GM12878 (cell line): ENCODE data around the gene RIOX2.

Experiments used
- BRCA1 ChIP-seq: IDR thresholded peaks from 2 replicates; pipeline ENCODE4 v1.6.1; 2011; ENCODE audit warnings: low read depth, low read length, improper control_type of control experiment
- CREB1 ChIP-seq: IDR thresholded peaks from 2 replicates; pipeline ENCODE4 v1.6.1; 2012; ENCODE audit warnings: low read depth, mild to moderate bottlenecking, inconsistent platforms
- EP300 ChIP-seq, 2 experiments: fragments of 150-350 bp in 1 of 2; IDR thresholded peaks; 2 replicates each; pipeline ENCODE4 v1.6.1; 2011 to 2012; ENCODE audit warnings: low read depth in 2 of 2, low read length in 2 of 2, borderline replicate concordance in 1 of 2, improper control_type of control experiment in 1 of 2, inconsistent platforms in 1 of 2; ENCODE audit not compliant: control insufficient read depth in 1 of 2
- FOXM1 ChIP-seq: IDR thresholded peaks from 2 replicates; pipeline ENCODE4 v1.6.1; 2012; ENCODE audit warnings: low read depth, mild to moderate bottlenecking, inconsistent platforms, low read length, moderate library complexity
- MAX ChIP-seq: IDR thresholded peaks from 2 replicates; pipeline ENCODE4 v1.6.1; 2012; ENCODE audit warnings: low read depth, low read length, improper control_type of control experiment
- POLR2AphosphoS2 ChIP-seq: IDR thresholded peaks from 2 replicates; pipeline ENCODE4 v1.6.1; 2011; ENCODE audit warnings: low read depth, mild to moderate bottlenecking, low read length, improper control_type of control experiment, moderate library complexity
- POLR2AphosphoS5 ChIP-seq: IDR thresholded peaks from 2 replicates; pipeline ENCODE4 v1.6.1; 2011; ENCODE audit warnings: mild to moderate bottlenecking, low read length, inconsistent platforms
- RAD51 ChIP-seq: fragments of 450-650 bp; IDR thresholded peaks from 2 replicates; pipeline ENCODE4 v1.6.1; 2016; ENCODE audit warnings: moderate library complexity, mild to moderate bottlenecking, inconsistent platforms
- REST ChIP-seq: IDR thresholded peaks from 2 replicates; pipeline ENCODE4 v1.6.1; 2012; ENCODE audit warnings: mild to moderate bottlenecking, low read depth, low read length
- SIN3A ChIP-seq: IDR thresholded peaks from 2 replicates; pipeline ENCODE4 v1.6.1; 2012; ENCODE audit warnings: low read depth, low read length, improper control_type of control experiment
- TF ChIP-seq, protein P1 (sequence below), 3 experiments: IDR thresholded peaks in 2 of 3; conservative IDR thresholded peaks in 1 of 3; 2 replicates each; pipeline ENCODE4 v1.5.1; 2011; ENCODE audit warnings: low read depth in 3 of 3, low read length in 3 of 3, mild to moderate bottlenecking in 3 of 3, control low read depth in 2 of 3, moderate library complexity in 2 of 3, inconsistent platforms in 1 of 3, mixed read lengths in 1 of 3; ENCODE audit not compliant: control insufficient read depth in 2 of 3, insufficient read depth in 1 of 3; ENCODE audit errors: extremely low read depth in 1 of 3
- TF ChIP-seq, protein P2 (sequence below): fragments of 450-650 bp; IDR thresholded peaks from 2 replicates; pipeline ENCODE4 v1.6.1; 2016; ENCODE audit warnings: mild to moderate bottlenecking

- TF ChIP-seq REST = no peak
- no peak for TF ChIP-seq EP300 (IDR thresholded peaks at IDR 0.05; ENCODE audit: borderline replicate concordance in 1 of 2, control insufficient read depth in 1 of 2, low read depth in 2 of 2, low read length in 2 of 2)
- no peak for TF ChIP-seq FOXM1
- no peak for TF ChIP-seq POLR2AphosphoS5
- no peak for TF ChIP-seq BRCA1
- TF ChIP-seq, protein P1, sequence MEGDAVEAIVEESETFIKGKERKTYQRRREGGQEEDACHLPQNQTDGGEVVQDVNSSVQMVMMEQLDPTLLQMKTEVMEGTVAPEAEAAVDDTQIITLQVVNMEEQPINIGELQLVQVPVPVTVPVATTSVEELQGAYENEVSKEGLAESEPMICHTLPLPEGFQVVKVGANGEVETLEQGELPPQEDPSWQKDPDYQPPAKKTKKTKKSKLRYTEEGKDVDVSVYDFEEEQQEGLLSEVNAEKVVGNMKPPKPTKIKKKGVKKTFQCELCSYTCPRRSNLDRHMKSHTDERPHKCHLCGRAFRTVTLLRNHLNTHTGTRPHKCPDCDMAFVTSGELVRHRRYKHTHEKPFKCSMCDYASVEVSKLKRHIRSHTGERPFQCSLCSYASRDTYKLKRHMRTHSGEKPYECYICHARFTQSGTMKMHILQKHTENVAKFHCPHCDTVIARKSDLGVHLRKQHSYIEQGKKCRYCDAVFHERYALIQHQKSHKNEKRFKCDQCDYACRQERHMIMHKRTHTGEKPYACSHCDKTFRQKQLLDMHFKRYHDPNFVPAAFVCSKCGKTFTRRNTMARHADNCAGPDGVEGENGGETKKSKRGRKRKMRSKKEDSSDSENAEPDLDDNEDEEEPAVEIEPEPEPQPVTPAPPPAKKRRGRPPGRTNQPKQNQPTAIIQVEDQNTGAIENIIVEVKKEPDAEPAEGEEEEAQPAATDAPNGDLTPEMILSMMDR (IDR thresholded peaks at IDR 0.05 in 2 of 3, conservative IDR thresholded peaks at IDR 0.05 in 1 of 3; ENCODE audit: control insufficient read depth in 2 of 3, extremely low read depth in 1 of 3, insufficient read depth in 1 of 3, low read depth in 3 of 3, low read length in 3 of 3) = no peak
- no peak for TF ChIP-seq RAD51
- TF ChIP-seq SIN3A = no peak
- TF ChIP-seq POLR2AphosphoS2 = no peak
- TF ChIP-seq CREB1 = no peak
- TF ChIP-seq MAX = no peak
- TF ChIP-seq, protein P2, sequence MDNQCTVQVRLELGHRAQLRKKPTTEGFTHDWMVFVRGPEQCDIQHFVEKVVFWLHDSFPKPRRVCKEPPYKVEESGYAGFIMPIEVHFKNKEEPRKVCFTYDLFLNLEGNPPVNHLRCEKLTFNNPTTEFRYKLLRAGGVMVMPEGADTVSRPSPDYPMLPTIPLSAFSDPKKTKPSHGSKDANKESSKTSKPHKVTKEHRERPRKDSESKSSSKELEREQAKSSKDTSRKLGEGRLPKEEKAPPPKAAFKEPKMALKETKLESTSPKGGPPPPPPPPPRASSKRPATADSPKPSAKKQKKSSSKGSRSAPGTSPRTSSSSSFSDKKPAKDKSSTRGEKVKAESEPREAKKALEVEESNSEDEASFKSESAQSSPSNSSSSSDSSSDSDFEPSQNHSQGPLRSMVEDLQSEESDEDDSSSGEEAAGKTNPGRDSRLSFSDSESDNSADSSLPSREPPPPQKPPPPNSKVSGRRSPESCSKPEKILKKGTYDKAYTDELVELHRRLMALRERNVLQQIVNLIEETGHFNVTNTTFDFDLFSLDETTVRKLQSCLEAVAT = no peak
Observed at GRCh38 chr3:98005438-98005837, 33.2 kb upstream of the RIOX2 start.
